HG03439 (cell line): ENCODE measurements around the gene TMEM132D.

Experiments
- ATAC-seq: cut with Tn5 transposase; IDR thresholded peaks from one replicate; pipeline ENCODE4 v1.9.1; 2021; ENCODE audit warnings: mild to moderate bottlenecking, moderate library complexity; ENCODE audit not compliant: unreplicated experiment

TMEM132D gene

DNA sequence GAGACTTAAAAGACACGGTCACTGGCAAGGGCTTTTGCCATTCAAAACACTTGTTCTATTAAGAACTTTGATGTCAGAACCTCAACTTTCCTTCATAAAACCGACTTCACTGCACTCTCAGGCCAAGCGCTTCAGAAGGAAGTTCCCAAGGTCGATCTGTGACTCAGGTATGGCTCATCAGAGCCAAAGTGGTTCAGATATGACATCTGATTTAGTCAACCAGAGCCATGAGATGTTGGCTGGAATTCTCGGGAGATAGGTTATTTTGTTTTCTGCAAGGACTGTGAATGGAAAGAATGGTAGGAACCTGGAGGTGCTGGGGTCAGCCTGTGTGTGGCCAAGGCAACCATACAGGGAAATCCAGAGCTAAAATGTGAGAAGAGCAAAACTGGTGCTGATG lies 604.9 kb downstream of the TMEM132D start:
- ATAC-seq: no peak

DNA sequence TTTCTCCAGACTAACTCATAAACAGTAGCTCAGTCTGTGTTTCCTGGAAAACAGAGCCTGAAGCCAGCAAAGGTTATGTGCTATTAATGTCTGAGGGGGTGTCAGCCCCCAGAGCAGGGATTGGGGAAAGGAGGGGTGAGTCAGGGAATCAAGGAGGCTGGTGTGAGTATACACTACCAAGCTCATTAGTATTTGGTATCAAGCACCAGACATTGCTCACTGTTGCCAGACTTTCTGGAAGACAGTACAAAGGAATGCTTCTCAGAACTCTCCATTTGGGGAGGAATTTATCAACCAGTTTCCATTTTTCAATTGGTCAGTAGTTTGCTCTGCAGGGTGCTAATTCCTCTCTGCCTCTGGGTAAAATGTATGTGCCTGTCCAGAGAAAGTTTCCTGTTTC lies 607.2 kb downstream of the TMEM132D start:
- ATAC-seq: no peak

DNA sequence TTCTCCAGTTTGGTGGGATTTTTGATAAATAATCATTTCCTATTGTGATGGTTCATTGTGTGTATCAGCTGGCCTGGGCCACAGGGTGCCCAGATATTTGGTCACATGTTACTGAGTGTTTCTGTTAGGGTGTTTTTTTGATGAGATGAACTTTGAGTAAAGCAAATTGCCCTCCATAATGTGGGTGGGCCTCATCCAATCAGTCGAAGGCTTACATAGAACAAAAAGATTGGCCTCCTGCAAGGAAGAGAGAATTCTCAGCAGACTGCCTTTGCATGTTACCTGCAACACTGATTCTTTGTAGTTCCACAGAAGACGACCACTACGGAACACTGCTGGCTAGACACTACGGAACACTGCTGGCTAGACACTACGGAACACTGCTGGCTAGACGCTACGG lies 609.0 kb downstream of the TMEM132D start:
- no peak for ATAC-seq

DNA sequence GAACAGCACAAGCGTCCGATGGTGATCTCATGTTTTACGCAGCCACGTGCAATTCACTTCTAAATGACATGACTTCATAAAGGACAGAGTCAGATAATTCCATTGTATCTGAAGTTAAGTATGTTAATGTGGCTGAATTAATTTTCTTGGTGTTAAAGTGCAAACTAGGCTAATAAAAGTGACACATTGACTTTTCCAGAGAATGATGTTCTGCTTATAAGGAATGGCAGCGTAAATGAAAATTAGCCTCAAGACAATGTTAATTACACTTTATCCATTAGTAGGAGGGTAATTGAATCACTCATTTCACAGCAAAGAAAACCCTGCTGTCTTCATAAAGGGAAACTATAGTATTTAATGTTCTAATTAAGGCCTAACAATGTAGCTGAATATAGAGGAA lies 624.1 kb downstream of the TMEM132D start:
- no peak for ATAC-seq

DNA sequence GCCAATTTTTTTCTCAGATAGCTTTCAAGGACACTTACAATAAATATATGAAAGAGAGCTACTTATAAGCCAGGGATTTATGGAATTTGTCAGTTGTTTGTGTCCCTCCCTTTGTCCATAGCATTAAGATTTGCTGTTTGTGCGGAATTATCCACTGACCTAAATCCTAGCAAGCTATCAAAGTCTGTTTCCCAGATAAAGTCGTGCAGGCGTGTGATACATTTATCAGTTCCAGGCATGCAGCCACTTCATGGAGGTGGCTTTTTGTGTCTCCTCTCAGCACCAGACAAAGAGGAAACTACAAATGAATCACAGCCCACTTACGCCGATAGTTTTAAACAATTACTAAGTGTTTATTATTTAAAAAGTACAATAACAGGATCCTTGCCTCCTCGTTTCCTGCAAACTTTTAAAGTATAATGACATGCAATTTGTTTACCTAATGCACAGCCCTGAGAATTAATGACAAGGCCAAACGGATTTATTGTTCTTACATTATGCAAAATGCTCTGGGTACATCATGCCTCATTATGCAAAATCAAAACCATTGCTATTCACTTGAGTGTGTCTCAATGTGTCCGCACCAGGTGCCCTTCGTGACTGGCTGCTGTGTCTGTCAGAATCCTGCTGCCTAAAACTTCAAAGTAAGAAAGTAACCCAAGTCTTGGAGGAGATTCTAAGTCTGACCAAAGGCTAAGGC lies 627.3 kb downstream of the TMEM132D start:
- ATAC-seq: no peak

DNA sequence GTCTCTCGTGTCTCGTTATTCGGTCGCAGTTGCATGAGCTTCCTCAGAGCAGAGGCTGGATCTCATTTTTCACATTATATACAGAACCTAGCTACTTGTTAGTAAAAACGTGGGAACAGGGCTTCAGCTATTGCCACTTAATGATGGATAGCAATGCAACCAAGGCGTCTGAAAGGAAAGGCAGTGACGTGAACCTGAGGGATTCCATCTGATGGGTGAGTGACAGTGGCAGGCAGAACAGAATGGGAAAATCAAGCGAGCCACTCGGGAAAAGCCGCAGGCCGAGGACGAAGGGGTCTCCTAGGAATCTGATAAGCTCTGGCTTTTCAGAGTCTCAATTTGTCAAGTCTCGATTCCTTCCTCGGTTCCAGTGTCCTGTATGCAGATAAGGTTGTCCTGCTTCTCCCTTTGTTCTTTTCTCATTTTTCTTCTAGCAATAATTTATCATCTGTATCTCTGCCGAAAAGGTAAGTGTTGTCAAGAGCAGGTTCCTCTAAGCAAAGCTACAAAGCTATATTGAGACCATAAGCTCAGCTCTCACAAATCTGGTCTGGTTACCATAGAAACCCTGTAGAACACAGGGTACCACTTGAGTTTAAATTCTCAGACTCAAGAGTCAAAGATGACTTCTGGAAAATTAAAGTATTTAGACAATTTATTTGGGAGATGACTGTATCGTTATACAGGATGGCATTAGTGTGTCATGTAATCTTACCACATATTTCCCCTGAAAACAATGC lies 633.9 kb downstream of the TMEM132D start:
- no peak for ATAC-seq

DNA sequence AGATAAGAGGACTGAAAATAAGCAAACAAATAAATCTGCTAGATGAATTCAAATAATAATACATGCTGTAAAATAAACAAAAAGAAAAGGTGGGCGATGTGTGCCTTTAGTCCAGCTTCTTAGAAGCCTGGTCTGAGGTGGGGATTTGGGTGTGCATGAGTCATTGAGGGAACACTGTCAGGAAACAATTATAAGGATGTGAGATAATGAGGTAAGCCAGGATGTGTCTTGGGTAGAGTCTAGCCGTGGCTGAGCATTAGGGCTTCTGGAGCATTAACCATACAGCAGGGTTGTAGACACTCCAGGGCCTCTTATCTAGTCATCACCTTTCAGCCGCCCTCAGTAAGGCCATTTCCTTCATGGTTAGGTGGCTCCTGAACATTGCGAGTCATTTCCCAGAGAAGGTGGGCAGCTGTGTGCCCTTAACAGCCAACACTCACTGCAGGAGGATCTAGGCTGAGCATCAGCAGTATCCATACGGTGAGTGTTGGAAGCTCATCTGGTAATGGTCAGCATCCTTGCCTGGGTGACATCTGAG lies 645.0 kb downstream of the TMEM132D start:
- ATAC-seq: no peak

DNA sequence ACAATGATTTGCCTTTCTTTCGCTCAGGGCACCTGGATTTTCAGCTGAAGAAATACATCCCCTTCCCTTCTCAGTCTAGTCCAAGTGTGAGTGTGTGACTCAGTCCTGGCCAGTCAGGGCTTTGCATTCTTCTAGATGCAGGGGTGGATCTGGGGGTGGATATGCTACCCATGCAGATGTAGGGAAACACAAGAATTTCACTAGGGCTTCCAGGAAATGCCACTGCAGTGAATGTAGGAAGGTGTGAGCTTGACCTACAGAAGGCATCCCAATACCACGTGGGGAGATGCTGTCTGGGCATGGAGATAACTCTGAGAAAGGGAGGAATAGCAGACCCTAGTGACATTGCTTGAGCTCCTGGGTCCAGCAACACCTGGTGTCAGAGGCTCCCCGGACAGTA lies 646.3 kb downstream of the TMEM132D start:
- ATAC-seq: no peak

DNA sequence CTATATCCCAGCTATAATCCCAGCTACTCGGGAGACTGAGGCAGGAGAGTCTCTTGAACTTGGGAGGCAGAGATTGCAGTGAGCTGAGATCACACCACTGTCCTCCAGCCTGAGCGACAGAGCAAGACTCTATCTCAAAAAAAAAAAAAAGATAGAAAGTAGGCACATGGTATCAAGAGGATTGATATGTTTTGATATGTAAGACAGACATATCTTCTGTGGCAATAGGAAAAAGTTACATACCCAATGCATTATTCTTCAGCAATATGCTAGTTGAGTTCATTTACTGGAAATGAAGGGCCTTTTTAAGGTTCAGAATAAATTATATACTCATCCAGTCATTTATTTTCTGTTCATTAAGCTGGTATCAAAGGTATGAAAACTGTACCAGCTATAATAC lies 657.2 kb downstream of the TMEM132D start:
- ATAC-seq: no peak

DNA sequence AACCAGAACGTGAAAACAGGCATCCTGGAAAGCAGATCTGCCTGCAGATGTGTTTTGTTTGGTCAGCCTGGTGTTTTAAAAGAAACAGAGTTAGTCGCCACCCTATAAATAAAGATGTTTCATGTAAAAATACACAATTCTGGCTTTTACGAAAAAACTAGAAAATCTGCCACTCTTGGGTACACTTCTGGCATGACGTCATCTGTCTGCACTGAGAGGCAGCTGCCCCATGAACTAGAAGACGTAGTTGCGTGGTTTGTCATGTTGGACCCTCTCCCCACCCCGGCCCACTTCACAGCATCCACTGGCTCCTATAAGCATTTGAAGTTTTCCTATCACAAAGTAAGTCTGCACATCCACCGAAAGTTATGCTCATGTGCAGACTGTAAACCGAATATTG lies 658.1 kb downstream of the TMEM132D start:
- ATAC-seq: no peak

DNA sequence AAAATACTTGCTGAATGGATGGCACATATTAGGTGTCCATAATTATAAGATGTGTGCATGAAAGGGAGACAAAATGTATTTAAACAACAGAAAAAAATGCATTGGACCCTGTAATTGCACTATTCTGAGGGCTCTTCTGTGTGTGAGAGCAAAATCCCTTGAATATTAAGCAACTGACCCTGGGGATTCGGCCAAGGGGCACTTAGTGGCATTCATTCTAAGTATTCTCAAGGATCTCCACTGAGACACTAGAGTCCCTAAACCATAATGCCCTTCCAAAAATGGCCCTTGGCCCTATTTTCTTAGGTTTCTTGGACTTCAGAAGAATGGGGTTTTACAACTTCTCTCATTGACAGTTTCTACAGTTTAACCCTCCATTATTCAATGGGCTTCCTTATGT lies 662.0 kb downstream of the TMEM132D start:
- no peak for ATAC-seq

DNA sequence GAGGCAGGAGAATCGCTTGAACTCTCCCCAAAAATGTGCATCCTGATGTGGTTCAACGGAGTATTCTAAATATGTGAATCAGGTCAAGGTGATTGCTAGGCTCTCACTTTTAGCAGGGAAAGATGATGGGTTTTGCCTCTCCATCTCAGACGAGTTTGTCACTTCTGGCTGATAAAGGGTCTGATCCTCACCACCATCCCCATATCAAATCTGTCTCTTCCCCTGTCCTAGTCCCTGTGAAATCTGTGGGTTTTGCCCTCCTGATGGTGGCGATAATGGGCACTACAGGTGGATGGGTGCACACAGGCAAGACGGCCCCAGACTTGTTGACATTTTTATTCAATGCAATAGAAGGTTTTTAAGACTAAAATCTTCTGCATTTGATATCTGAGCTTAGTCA lies 665.9 kb downstream of the TMEM132D start:
- no peak for ATAC-seq

DNA sequence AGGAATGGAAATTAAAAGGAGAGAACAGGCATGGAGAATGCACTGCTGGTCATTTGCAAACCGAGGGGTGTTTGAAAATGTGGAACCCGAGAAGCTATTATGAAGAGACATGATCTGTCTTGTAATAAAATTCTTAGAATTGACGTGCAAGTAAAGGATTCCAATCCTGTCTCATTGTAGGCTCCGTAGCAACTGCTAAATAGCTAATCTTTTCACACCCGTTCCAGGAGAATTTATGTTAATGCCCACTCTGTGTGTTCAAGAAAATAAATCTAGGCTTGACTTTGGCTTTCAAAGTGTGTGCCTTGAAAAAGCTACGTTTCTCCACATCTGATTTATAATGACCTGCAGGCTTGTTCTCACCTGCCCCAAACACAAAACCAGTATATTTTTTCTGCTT lies 669.6 kb downstream of the TMEM132D start:
- ATAC-seq: no peak

DNA sequence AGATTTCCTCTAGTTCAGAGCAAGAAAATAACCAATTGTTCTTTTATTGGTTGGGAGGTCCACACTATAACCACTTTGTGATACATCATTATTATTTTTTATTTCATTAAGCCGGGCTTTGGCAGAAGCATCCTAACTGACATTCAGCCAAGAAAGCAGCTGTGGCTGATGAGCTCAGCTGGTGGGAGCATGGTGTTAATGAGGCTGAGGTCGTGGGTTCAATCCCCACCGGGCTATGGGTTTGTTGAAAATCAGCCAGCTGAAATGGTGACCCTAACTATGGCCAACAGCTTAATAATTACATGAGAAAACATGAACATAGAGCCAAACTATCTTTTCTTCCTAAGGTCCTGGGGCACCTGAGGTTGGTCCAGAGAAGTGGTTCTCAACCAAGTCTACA lies 672.3 kb downstream of the TMEM132D start:
- ATAC-seq: no peak

DNA sequence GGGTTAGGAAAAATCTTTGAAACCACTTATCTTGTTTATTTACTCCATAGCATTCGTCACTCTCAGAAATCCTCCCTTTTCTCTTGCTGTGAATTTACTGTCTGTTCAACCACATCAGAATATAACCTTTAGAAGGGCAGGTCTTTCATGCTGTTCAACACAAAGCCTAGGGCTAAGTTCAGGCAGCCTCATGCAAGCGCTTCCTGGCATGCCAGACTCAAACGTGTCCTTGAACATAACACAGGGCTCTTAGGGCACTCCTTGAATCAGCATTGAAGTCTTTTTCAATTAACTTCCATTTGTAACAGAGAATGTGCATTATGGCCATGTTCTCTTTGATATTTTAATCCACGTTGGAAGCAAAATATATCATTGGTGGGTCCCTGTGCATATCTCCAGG lies 672.8 kb downstream of the TMEM132D start:
- no peak for ATAC-seq

DNA sequence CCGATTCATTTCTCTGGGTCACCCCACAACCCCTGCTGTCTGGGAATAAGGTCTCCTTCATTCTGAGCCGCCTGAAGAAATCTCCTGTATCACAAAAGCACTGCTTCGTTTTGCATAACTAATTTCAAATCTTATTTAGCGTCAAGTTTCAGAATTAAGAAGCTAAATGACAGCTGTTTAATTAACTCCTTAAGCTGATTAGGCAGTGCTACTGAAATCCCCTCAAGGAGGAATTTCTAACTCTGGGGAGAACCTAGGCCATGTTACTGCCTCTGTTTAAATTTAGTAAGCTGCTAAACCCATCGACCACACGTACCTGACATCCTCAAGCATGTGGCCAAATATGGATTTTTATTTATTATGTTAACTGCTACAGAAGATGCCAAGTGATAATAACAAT lies 677.0 kb downstream of the TMEM132D start:
- no peak for ATAC-seq

DNA sequence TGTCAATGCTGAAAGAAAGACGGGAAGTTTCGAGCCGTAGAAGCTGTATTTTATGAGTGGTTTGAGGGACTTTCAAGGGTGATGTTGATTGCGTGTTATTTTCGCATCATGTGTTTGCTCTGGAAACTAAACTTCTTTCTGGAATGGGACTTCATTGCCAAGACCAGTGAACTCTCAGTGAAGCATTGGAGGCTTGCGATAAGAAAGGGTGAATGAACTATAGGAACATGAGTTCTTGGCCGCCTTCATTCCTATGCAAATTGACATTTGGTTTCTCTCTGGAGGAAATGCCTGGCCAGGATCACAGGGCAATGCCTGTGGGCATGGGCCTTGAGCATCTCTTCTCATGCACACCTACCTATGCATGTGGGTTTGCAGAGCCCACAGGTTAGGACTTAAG lies 677.8 kb downstream of the TMEM132D start:
- ATAC-seq: no peak

DNA sequence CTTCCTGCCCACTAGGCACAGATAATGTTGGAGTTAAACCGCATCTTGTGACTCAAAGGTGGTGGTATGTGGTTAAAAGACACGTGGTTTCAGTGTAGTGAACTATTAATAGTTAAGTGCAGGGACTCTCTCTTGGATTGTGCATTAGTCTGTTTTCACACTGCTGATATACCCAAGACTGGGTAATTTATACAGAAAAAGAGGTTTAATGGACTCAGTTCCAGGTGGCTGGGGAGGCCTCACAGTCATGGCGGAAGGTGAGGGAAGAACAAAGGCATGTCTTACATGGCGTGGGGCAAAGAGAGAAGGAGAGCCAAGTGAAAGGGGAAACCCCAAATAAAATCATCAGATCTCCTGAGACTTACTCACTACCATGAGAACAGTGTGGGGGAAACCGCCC lies 688.3 kb downstream of the TMEM132D start:
- no peak for ATAC-seq

DNA sequence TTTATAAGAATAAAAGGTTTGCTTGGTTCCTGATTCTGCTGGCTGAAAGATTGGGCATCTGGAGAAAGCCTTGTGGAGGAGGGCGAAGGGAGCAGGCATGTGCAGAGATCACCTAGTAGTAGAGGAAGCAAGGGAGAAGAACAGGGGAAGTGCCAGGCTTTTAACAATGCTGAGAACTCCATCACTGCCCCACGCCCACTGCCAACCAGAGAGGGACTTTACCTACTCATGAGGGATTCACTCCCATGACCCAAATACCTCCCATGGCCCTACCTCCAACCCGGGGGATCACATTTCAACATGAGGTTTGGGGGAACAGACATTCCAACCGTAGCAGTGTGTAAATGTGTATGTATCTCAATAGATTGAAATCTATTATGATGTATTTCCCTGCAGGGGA lies 690.3 kb downstream of the TMEM132D start:
- ATAC-seq: no peak

DNA sequence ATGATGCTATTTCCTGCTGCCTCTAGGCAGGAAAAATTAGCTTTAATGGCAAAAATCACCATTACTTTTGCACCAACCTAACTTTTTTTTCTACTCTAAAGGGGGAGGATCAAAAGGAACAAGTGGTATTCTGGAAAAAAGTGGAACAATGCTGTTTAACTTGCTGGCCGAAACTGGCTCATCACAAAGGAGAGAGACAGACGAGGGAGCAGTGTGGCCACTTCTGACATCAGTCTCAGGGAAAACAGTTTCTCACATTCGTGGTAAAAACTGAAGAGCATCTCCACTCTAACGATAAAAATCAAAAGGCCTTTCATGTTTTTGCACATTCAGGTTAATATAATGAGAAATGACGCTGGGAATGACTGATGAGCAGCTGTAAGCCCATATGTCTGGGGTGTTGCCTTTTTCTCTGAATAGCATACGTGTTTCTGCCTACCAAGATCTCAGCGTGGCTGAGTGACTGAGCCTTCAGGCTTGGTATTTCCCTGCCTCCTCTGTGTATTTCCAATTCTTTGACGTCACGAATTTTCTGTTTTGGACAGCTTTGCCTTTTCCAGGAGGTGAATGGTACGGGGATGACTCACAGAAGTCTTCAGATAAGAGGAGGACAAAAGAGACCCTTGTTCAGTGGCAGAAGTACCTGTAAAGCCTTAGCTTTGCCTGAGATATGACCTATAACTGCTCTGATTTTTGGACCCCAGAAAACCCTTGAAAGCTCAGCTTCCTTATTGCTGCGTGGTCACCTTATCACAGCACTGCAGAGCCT lies 691.8 kb downstream of the TMEM132D start:
- ATAC-seq: no peak

DNA sequence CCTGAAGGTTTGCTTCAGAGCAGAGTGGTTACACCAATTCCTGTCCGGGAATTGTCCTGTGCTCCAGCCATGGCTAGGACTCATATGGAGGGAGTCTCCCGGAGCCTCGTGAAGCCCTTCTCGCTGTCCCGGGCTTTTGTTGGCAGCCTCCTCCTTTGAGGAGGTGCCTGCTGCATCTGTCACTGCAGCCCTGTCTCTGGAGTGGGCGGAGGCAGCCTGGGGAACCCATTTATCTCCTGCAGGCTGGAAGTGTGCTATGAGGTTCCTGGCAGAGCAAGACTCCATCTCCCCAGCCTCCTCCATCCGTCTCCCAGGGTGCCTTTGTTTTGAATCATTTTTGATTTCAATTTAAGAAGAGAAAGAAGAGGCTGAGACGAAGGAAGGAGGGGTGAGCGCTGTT lies 695.3 kb downstream of the TMEM132D start:
- ATAC-seq: no peak

DNA sequence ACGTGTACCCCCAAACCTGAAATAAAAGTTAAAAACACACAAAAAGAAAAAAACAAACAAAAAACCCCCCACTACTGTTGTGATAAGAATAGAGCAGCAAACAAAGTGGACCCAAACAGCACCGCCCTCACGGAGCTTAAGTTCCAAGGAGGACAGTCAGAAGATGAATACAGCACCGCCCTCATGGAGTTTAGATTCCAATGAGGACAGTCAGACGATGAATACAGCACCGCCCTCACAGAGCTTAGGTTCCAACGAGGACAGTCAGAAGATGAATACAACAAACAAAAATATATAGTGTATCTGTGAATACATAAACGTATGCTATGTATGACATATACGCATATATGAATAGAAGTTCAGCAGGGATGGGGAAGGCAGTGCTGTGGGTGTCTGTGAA lies 696.7 kb downstream of the TMEM132D start:
- ATAC-seq: no peak
